SK-N-SH (cell line): ENCODE data around the gene PLIN1. TPM values are rescaled to one million over a fixed set of nuclear protein-coding genes. Genes with fewer than 3 reads are reported as not detected.

Experiments
- CTCF ChIA-PET: fragments of 300-600, 350-600 bp; formaldehyde crosslinking; extraction: SDS; loops from one replicate; lab custom pipeline; 2021; lab: Yijun Ruan, JAX
- POLR2A ChIA-PET: fragments of 350-600 bp; sonication (Branson Sonifier 250); formaldehyde crosslinking; extraction: SDS; loops from one replicate; lab custom pipeline; 2020; ENCODE audit warnings: antibody characterized with exemption, inconsistent platforms; lab: Yijun Ruan, JAX
- DNase-seq: peaks from one replicate; pipeline ENCODE4 v3.0.0; 2012
- H2AFZ ChIP-seq: fragments of 200-600 bp; sonication (generic); 2 replicates; pipeline ENCODE4 v1.8.1; 2016; ENCODE audit warnings: antibody characterized with exemption, mild to moderate bottlenecking, low read depth
- H3F3A ChIP-seq: fragments of 200-600 bp; sonication (generic); replicated peaks from 2 replicates; pipeline ENCODE3; 2016; ENCODE audit warnings: antibody characterized with exemption, mild to moderate bottlenecking; ENCODE audit not compliant: insufficient read depth
- H3K27ac ChIP-seq, 2 experiments: fragments of 200-500 bp in 1 of 2; fragments of 200-600 bp in 1 of 2; sonication (Bioruptor generic) in 1 of 2; sonication (generic), shearing (Covaris generic) in 1 of 2; 2 replicates each; pipeline versions ENCODE4 v1.5.1 to v1.6.1; 2014 to 2016; ENCODE audit warnings: low read depth in 2 of 2, inconsistent platforms in 1 of 2, low read length in 1 of 2, mild to moderate bottlenecking in 1 of 2, mixed read lengths in 1 of 2
- H3K27me3 ChIP-seq: fragments of 200-600 bp; sonication (generic), shearing (Covaris generic); 2 replicates; pipeline ENCODE4 v1.6.1; 2016; ENCODE audit warnings: mixed run types; ENCODE audit not compliant: insufficient read depth
- H3K36me3 ChIP-seq, 2 experiments: fragments of 200-500 bp in 1 of 2; fragments of 200-600 bp in 1 of 2; sonication (Bioruptor generic) in 1 of 2; sonication (generic) in 1 of 2; replicated peaks in 1 of 2; 2 replicates each; pipeline versions ENCODE3 to v1.5.1; 2014 to 2016; ENCODE audit warnings: low read length in 1 of 2, mild to moderate bottlenecking in 1 of 2; ENCODE audit not compliant: insufficient read depth in 2 of 2, control insufficient read depth in 1 of 2
- H3K4me1 ChIP-seq, 2 experiments: fragments of 200-500 bp in 1 of 2; fragments of 200-600 bp in 1 of 2; sonication (Bioruptor generic) in 1 of 2; sonication (generic), shearing (Covaris generic) in 1 of 2; 2 replicates each; pipeline versions ENCODE4 v1.5.1 to v1.6.1; 2014 to 2016; ENCODE audit warnings: low read depth in 1 of 2, low read length in 1 of 2, mixed run types in 1 of 2; ENCODE audit not compliant: insufficient read depth in 2 of 2, control insufficient read depth in 1 of 2
- H3K4me2 ChIP-seq: fragments of 200-600 bp; sonication (generic), shearing (Covaris generic); 2 replicates; pipeline ENCODE4 v1.6.1; 2017; ENCODE audit warnings: mixed run types
- H3K4me3 ChIP-seq, 2 experiments: fragments of 200-500 bp in 1 of 2; fragments of 200-600 bp in 1 of 2; sonication (Bioruptor generic) in 1 of 2; sonication (generic), shearing (Covaris generic) in 1 of 2; 2 replicates each; pipeline versions ENCODE4 v1.5.1 to v1.8.1; 2014 to 2016; ENCODE audit warnings: low read depth in 2 of 2, inconsistent platforms in 1 of 2, low read length in 1 of 2, mild to moderate bottlenecking in 1 of 2, mixed read lengths in 1 of 2, moderate library complexity in 1 of 2
- H3K79me2 ChIP-seq: fragments of 200-600 bp; sonication (generic); 2 replicates; pipeline ENCODE4 v1.8.1; 2017; ENCODE audit warnings: mild to moderate bottlenecking; ENCODE audit not compliant: insufficient read depth
- H3K9ac ChIP-seq: fragments of 200-600 bp; sonication (generic); 2 replicates; pipeline ENCODE4 v1.6.1; 2017; ENCODE audit warnings: mixed run types
- H3K9me2 ChIP-seq: fragments of 200-600 bp; sonication (generic); 2 replicates; pipeline ENCODE4 v1.6.1; 2017; ENCODE audit warnings: mixed run types
- H3K9me3 ChIP-seq: fragments of 200-600 bp; sonication (generic); 2 replicates; pipeline ENCODE4 v1.6.1; 2017; ENCODE audit warnings: mixed run types, mild to moderate bottlenecking, moderate library complexity
- H4K20me1 ChIP-seq: fragments of 200-600 bp; sonication (generic); 2 replicates; pipeline ENCODE4 v1.6.1; 2017; ENCODE audit warnings: mild to moderate bottlenecking, mixed run types; ENCODE audit not compliant: insufficient read depth
- EP300 ChIP-seq, 2 experiments: IDR thresholded peaks; 2 replicates each; pipeline versions ENCODE4 v1.4.0 to v1.6.1; 2012; ENCODE audit warnings: borderline replicate concordance in 1 of 2, low read depth in 1 of 2, low read length in 1 of 2
- EZH2phosphoT487 ChIP-seq: fragments of 200-600 bp; sonication (generic); IDR thresholded peaks from 2 replicates; pipeline ENCODE4 v1.6.1; 2017; ENCODE audit warnings: low read depth, mixed run types, mild to moderate bottlenecking, antibody characterized with exemption, moderate library complexity, borderline replicate concordance
- FOSL2 ChIP-seq: IDR thresholded peaks from 2 replicates; pipeline ENCODE4 v1.4.0; 2012; ENCODE audit warnings: low read depth, mild to moderate bottlenecking, moderate library complexity, borderline replicate concordance
- FOXJ3 ChIP-seq: sonication (generic); formaldehyde crosslinking; IDR thresholded peaks from 2 replicates; pipeline ENCODE4 v1.5.1; 2020; ENCODE audit warnings: mild to moderate bottlenecking, missing genetic modification reagents
- FOXM1 ChIP-seq: IDR thresholded peaks from 2 replicates; pipeline ENCODE4 v1.4.0; 2012; ENCODE audit warnings: low read depth, mild to moderate bottlenecking
- GATA2 ChIP-seq: sonication (generic); formaldehyde crosslinking; IDR thresholded peaks from 2 replicates; pipeline ENCODE4 v1.5.0; 2020; ENCODE audit warnings: mild to moderate bottlenecking, missing genetic modification reagents
- IRF3 ChIP-seq: fragments of 150-350 bp; IDR thresholded peaks from 2 replicates; pipeline ENCODE4 v1.6.1; 2016; ENCODE audit warnings: mild to moderate bottlenecking, low read depth, low read length
- PBX3 ChIP-seq: IDR thresholded peaks from 2 replicates; pipeline ENCODE4; 2012
- POLR2AphosphoS5 ChIP-seq: IDR thresholded peaks from 2 replicates; pipeline ENCODE4 v1.6.1; 2012; ENCODE audit warnings: low read depth, low read length
- RXRA ChIP-seq: IDR thresholded peaks from 2 replicates; pipeline ENCODE4 v1.4.0; 2012; ENCODE audit warnings: low read depth, mild to moderate bottlenecking, borderline replicate concordance
- SMC3 ChIP-seq: IDR thresholded peaks from 2 replicates; pipeline ENCODE4 v1.6.1; 2012; ENCODE audit warnings: low read depth, low read length, improper control_type of control experiment
- TEAD4 ChIP-seq: IDR thresholded peaks from 2 replicates; pipeline ENCODE4 v1.4.0; 2012; ENCODE audit warnings: mild to moderate bottlenecking, borderline replicate concordance; ENCODE audit not compliant: insufficient read depth
- USF2 ChIP-seq: fragments of 150-350 bp; IDR thresholded peaks from 2 replicates; pipeline ENCODE4 v1.6.1; 2017; ENCODE audit warnings: antibody characterized with exemption, low read length, low read depth, borderline replicate concordance
- YY1 ChIP-seq: IDR thresholded peaks from 2 replicates; pipeline ENCODE4 v1.4.0; 2012; ENCODE audit warnings: low read depth, mild to moderate bottlenecking
- WGBS: methylation state at CpG from one replicate; pipeline ENCODE4 v1.1.6; 2017; ENCODE audit warnings: low lambda C conversion rate; 5-methylcytosine and 5-hydroxymethylcytosine counted together
- polyA plus RNA-seq, 3 experiments: library from polyadenylated mRNA; depleted of rRNA; stranded (reverse); fragments of >200 nt; gene quantifications; 2 replicates each; pipeline ENCODE4 v1.2.3, GENCODE V29; 2012

The PLIN1 gene
- polyA plus RNA-seq, 1 of the 3 experiments (the other 2 are of a cell fraction): 0.08 TPM

- no peak for TF ChIP-seq FOXM1
- TF ChIP-seq FOXJ3 (CRISPR knock-in tag): no peak
- no peak for TF ChIP-seq SMC3
- TF ChIP-seq IRF3: no peak
- no peak for TF ChIP-seq PBX3
- peak; percentile 44; the same call in 1 of the 2 replicates for TF ChIP-seq FOSL2
- TF ChIP-seq EP300 (IDR thresholded peaks at IDR 0.05; ENCODE audit: borderline replicate concordance in 1 of 2, low read depth in 1 of 2, low read length in 1 of 2): 0 out of 4 replicates have a peak, but pooled peaks of 1 of the 2 experiments have one; percentile 11
- TF ChIP-seq GATA2 (CRISPR knock-in tag): no peak
- no peak for TF ChIP-seq TEAD4
- TF ChIP-seq, all 33 proteins: peak for 7
These were observed 16.1 kb downstream of the PLIN1 start (continued) for GRCh38 chr15:89662893-89663626.

- no peak overlapping the region for H2AFZ ChIP-seq
These were observed 18.6 kb downstream of the PLIN1 start for GRCh38 chr15:89660556-89660955.

GRCh38 chr15:89659295-89659694, 19.9 kb downstream of the PLIN1 start:
- no peak overlapping the region for H3K27ac ChIP-seq
- no peaks in the 10 kb centered on the region for H3K9me3 ChIP-seq
- H3F3A ChIP-seq: peaks cover 33% of the 10 kb centered on the region
- no peaks in the 10 kb centered on the region for H4K20me1 ChIP-seq
- no peaks in the 10 kb centered on the region for H3K36me3 ChIP-seq
- ChIA-PET POLR2A (no interaction called here), CTCF (interaction anchor here (0.9 to 1.5 kb wide), 3 partner anchors 12 to 15 kb away, joined by 3 to 4 read pairs (median 3); no protein-coding TSS in a partner anchor)
- peaks cover 12 to 14% of the 10 kb centered on the region in 2 experiments; a peak in 3 of 4 replicates for H3K4me1 ChIP-seq
- 98% methylated on average over 2 of the region's 2 CpGs for WGBS
- no peak for DNase-seq
- H3K79me2 ChIP-seq: peaks cover 3% of the 10 kb centered on the region
- no peak overlapping the region for H3K4me2 ChIP-seq
- no peak overlapping the region for H2AFZ ChIP-seq
- no peak for TF ChIP-seq SMC3
- no peak for TF ChIP-seq PBX3
- no peak for TF ChIP-seq YY1
- no peak for TF ChIP-seq EZH2phosphoT487
- no peak for TF ChIP-seq RXRA
- no peak for TF ChIP-seq IRF3
- no peak for TF ChIP-seq FOXM1
- no peak for TF ChIP-seq POLR2AphosphoS5
- no peak for TF ChIP-seq FOXJ3 (CRISPR knock-in tag)
- TF ChIP-seq USF2: no peak
- TF ChIP-seq, all 33 proteins: peak for 0
- no peaks in the 10 kb centered on the region for H3K27me3 ChIP-seq
- H3K4me3 ChIP-seq: no peak overlapping the region
- H3K9me2 ChIP-seq: no peaks in the 10 kb centered on the region
- H3K9ac ChIP-seq: no peak overlapping the region

More at GRCh38 chr15:89660556-89660955, 18.6 kb downstream of the PLIN1 start:
- H3K27me3 ChIP-seq: no peaks in the 10 kb centered on the region
- no peaks in the 10 kb centered on the region for H3K9me3 ChIP-seq
- WGBS: 62% methylated on average over 2 of the region's 2 CpGs
- peaks cover 12 to 14% of the 10 kb centered on the region in 2 experiments; a peak in 3 of 4 replicates for H3K4me1 ChIP-seq
- no peak for TF ChIP-seq GATA2 (CRISPR knock-in tag)
- H3K36me3 ChIP-seq: no peaks in the 10 kb centered on the region
- H3K4me3 ChIP-seq: no peak overlapping the region
- H3K79me2 ChIP-seq: no peaks in the 10 kb centered on the region
- DNase-seq: no peak
- H3K27ac ChIP-seq: no peak overlapping the region
- no peak overlapping the region for H3K9ac ChIP-seq
- peaks cover 41% of the 10 kb centered on the region for H3F3A ChIP-seq
- POLR2A ChIA-PET: no interaction called here
- CTCF ChIA-PET: interaction anchor here (3.2 kb wide), 1 partner anchor 13 kb away, joined by 21 read pairs; no protein-coding TSS in a partner anchor
- H3K4me2 ChIP-seq: no peak overlapping the region
- no peaks in the 10 kb centered on the region for H4K20me1 ChIP-seq
- no peaks in the 10 kb centered on the region for H3K9me2 ChIP-seq
